Muscle layer of colon (tissue), 2 donors: Measurements from ENCODE around the gene RNU5B-1.
"Not testable (repeated sequence)": the region's sequence is repeated elsewhere in the genome, so short reads cannot be mapped to it uniquely, and the experiment has no call there.

Experiments
- H3K27ac ChIP-seq: one replicate; pipeline ENCODE4 v1.7.0; 2013; ENCODE audit warnings: low read depth, mild to moderate bottlenecking, low read length, moderate library complexity
- H3K27me3 ChIP-seq, 2 donors: one replicate each; pipeline ENCODE4 v1.7.0; 2013; ENCODE audit warnings: low read length in 2 of 2, mild to moderate bottlenecking in 2 of 2; ENCODE audit not compliant: insufficient read depth in 2 of 2, control insufficient read depth in 1 of 2
- H3K36me3 ChIP-seq: one replicate; pipeline ENCODE4 v1.7.0; 2013; ENCODE audit warnings: mild to moderate bottlenecking, low read length; ENCODE audit not compliant: insufficient read depth
- H3K4me1 ChIP-seq: one replicate; pipeline ENCODE4 v1.7.0; 2013; ENCODE audit warnings: mild to moderate bottlenecking, low read length; ENCODE audit not compliant: insufficient read depth
- H3K4me3 ChIP-seq, 2 donors: one replicate each; pipeline ENCODE4 v1.7.0; 2013; ENCODE audit warnings: low read length in 2 of 2, low read depth in 1 of 2, mild to moderate bottlenecking in 1 of 2, moderate library complexity in 1 of 2
- H3K9ac ChIP-seq: one replicate; pipeline ENCODE4 v1.7.0; 2013; ENCODE audit warnings: low read length
- H3K9me3 ChIP-seq: one replicate; pipeline ENCODE4 v1.7.0; 2013; ENCODE audit warnings: mild to moderate bottlenecking, low read length
- donor health status: abdominal sarcoma.
- donor health status: Adenocarcinoma of cecum.

The RNU5B-1 gene

GRCh38 chr15:65270811-65271545 lies 33.5 kb upstream of the RNU5B-1 start:
- H3K4me3 ChIP-seq, H3K9me3 ChIP-seq, H3K27me3 ChIP-seq: not testable (repeated sequence)
- H3K36me3 ChIP-seq, result peaks cover 14% of the 10 kb centered on the region
- H3K9ac ChIP-seq, result peak overlapping the region; percentile 54
- peak overlapping the region; percentile 56 for H3K27ac ChIP-seq
- peaks cover 14% of the 10 kb centered on the region for H3K4me1 ChIP-seq

- peaks cover 7% of the 10 kb centered on the region for H3K4me1 ChIP-seq
- H3K27ac ChIP-seq, result no peak overlapping the region
- H3K27me3 ChIP-seq, result no peaks in the 10 kb centered on the region
- no peak overlapping the region for H3K9ac ChIP-seq
- no peak overlapping the region for H3K4me3 ChIP-seq
- H3K36me3 ChIP-seq, result peaks cover 4% of the 10 kb centered on the region
- no peaks in the 10 kb centered on the region for H3K9me3 ChIP-seq
Measured at GRCh38 chr15:65275104-65275727, 29.3 kb upstream of the RNU5B-1 start.

- no peak overlapping the region for H3K27ac ChIP-seq
- H3K27me3 ChIP-seq, result no peaks in the 10 kb centered on the region
- H3K36me3 ChIP-seq, result no peaks in the 10 kb centered on the region
- peaks cover 2% of the 10 kb centered on the region for H3K4me1 ChIP-seq
- no peak overlapping the region for H3K4me3 ChIP-seq
- H3K9me3 ChIP-seq, result no peaks in the 10 kb centered on the region
- H3K9ac ChIP-seq, result no peak overlapping the region
Measured at GRCh38 chr15:65275728-65276126, 28.8 kb upstream of the RNU5B-1 start.

DNA sequence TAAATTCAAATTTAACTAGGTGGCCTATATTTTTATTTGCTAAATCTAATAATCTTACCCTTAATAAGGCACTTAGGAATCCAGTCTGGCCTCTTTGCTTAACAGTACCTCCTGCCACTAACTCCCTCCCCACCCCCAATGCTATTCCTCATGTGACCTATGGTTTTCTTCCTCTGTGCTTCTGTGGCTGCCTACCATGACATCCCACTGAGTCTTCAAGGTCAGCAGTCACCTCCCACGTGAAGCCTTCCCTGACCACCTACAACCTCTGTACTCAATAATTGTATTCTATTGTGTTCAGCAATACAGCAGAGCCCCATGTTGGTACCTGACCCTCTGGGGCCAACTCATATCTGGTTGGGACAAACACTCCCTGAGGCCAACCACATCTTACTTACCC lies 27.5 kb upstream of the RNU5B-1 start:
- no peaks in the 10 kb centered on the region for H3K27me3 ChIP-seq
- H3K9me3 ChIP-seq, result no peaks in the 10 kb centered on the region
- no peak overlapping the region for H3K27ac ChIP-seq
- H3K4me1 ChIP-seq, result no peaks in the 10 kb centered on the region
- H3K36me3 ChIP-seq, result no peaks in the 10 kb centered on the region
- no peak overlapping the region for H3K9ac ChIP-seq
- no peak overlapping the region for H3K4me3 ChIP-seq

- Histone ChIP-seq H3K4me1 (peaks cover 5% of the 10 kb centered on the region), H3K27me3 (no peaks in the 10 kb centered on the region), H3K27ac (no peak overlapping the region), H3K36me3 (no peaks in the 10 kb centered on the region), H3K9me3 (no peaks in the 10 kb centered on the region), H3K9ac (no peak overlapping the region), H3K4me3 (no peak overlapping the region)
Measured at GRCh38 chr15:65278480-65278879, 26.0 kb upstream of the RNU5B-1 start.

- peaks cover 25% of the 10 kb centered on the region for H3K4me1 ChIP-seq
- peak overlapping the region; percentile 86 to 88 for H3K4me3 ChIP-seq
- H3K9me3 ChIP-seq, result no peaks in the 10 kb centered on the region
- peak overlapping the region; percentile 91 for H3K27ac ChIP-seq
- no peaks in the 10 kb centered on the region for H3K27me3 ChIP-seq
- H3K9ac ChIP-seq, result peak overlapping the region; percentile 82
- H3K36me3 ChIP-seq, result no peaks in the 10 kb centered on the region
Measured at GRCh38 chr15:65285291-65286068, 19.0 kb upstream of the RNU5B-1 start.

- no peaks in the 10 kb centered on the region for H3K36me3 ChIP-seq
- H3K27ac ChIP-seq, result peak overlapping the region; percentile 91
Measured at GRCh38 chr15:65286069-65286703, 18.3 kb upstream of the RNU5B-1 start.

DNA sequence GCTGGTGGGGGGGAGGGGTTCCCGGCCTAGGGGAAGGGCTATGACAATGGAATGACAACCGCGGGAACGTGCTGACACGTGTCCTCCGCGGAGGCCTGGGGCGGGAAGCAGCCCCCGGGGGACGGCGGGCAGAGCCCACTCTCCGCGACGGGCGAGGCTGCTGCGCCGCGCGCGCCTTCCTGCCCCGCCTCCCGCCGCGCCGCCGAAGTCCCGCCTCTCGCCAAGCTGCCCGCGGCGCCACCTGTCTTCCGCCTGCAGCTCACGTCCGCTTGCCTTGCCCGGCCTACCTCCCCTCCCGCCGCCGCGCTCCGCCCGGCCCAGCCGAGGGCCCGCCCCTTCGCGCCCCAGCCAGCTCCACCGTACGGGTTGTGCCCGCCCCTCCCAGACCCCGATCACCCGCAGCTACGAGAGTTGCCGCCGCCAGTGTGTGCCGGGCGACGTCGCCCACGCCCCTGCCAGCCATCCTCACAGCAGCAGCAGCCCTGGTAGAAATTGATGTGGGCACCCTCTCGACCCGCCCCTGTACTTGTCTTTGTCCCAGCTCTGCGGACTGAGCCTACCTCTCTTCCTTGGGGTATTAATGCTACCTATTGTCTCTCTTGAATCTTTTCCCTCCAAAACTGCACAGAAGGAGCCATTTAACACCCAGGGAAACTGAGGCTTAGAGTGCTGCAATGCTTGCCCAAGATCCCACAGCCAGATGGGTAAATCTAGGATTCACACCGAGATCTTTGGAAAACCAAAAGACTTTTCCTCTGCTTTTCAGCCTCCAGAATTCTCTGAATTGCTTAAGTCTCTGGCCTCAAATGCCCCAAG lies 17.6 kb upstream of the RNU5B-1 start, which contains the start of gene PARP16:
Gene PARP16, minus strand, starts transcription at position 180 of the 816 bp plus-strand sequence. CDS start 457 bp downstream, outside the sequence.
- H3K4me1 ChIP-seq, result peaks cover 25% of the 10 kb centered on the region
- peak within 1 kb of the TSS; percentile 91 for H3K27ac ChIP-seq
- H3K9ac ChIP-seq, result peak within 1 kb of the TSS; percentile 82
- H3K4me3 ChIP-seq, result peak within 1 kb of the TSS; percentile 86 to 88
- no peaks in the 10 kb centered on the region for H3K9me3 ChIP-seq
- H3K27me3 ChIP-seq, result no peaks in the 10 kb centered on the region
- no peaks in the 10 kb centered on the region for H3K36me3 ChIP-seq

More at GRCh38 chr15:65286069-65286703, 18.3 kb upstream of the RNU5B-1 start:
- Histone ChIP-seq H3K4me3 (peak overlapping the region; percentile 86 to 88), H3K9ac (peak overlapping the region; percentile 82), H3K9me3 (no peaks in the 10 kb centered on the region), H3K27me3 (no peaks in the 10 kb centered on the region), H3K4me1 (peaks cover 25% of the 10 kb centered on the region)

DNA sequence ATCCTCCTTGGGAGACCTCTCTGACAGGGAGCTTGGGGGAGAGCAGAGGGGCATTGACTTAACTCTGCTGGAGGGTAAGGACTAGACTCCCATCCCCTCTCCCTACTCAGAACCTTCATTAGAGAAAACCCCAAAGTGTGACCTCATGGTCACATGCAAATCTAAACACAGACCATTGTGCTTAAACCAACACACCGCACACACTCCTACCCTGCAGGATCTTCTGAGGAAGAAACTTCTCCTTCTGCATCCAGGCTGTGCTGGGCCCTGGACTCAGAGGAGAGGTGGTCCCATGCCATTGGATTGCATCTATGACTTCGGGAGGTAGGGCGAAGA lies 17.0 kb upstream of the RNU5B-1 start:
- H3K4me3 ChIP-seq, result peak overlapping the region in 1 of 2 donors; percentile 86

GRCh38 chr15:65289261-65289854 lies 15.1 kb upstream of the RNU5B-1 start:
- Histone ChIP-seq H3K27me3 (no peaks in the 10 kb centered on the region), H3K9me3 (no peaks in the 10 kb centered on the region), H3K27ac (no peak overlapping the region), H3K4me1 (peaks cover 18% of the 10 kb centered on the region), H3K4me3 (no peak overlapping the region), H3K9ac (no peak overlapping the region), H3K36me3 (no peaks in the 10 kb centered on the region)

More for the DNA sequence above, 17.0 kb upstream of the RNU5B-1 start:
- Histone ChIP-seq H3K4me1 (peaks cover 25% of the 10 kb centered on the region), H3K36me3 (no peaks in the 10 kb centered on the region), H3K9ac (peak overlapping the region; percentile 47), H3K27me3 (no peaks in the 10 kb centered on the region), H3K27ac (peak overlapping the region; percentile 91), H3K9me3 (no peaks in the 10 kb centered on the region)
